ENCODE results near the gene EFEMP2. TPM values are rescaled to one million over a fixed set of nuclear protein-coding genes. Genes with fewer than 3 reads are reported as not detected.
A peak's percentile ranks its signal among the peaks of the same experiment; 100 is the strongest.

The EFEMP2 gene
- total and polyA plus RNA-seq, 10 of the 15 experiments (the other 5 are each of a cell fraction or from before 2014, with no cell fraction given): 0.24 to 13.2 (median 1.3) TPM; not detected in 1

GRCh38 chr11:65894034-65894591, 21.5 kb upstream of the EFEMP2 start (continued):
- peak; percentile 79 for TF ChIP-seq ZBTB40 (IDR thresholded peaks at IDR 0.05; ENCODE audit: borderline replicate concordance)
- no peak for TF ChIP-seq E2F8 (IDR thresholded peaks at IDR 0.05; ENCODE audit: low read depth, partially characterized antibody)
- no peak for TF ChIP-seq TCF7 (IDR thresholded peaks at IDR 0.05; ENCODE audit: borderline replicate concordance)
- TF ChIP-seq NFYB (IDR thresholded peaks at IDR 0.05; ENCODE audit: insufficient read depth, low read depth, low read length): 0 out of 2 replicates have a peak, but pooled peaks have one; percentile 31
- peak; percentile 66 for TF ChIP-seq IKZF1 (conservative IDR thresholded peaks at IDR 0.05)
- TF ChIP-seq IKZF2 (IDR thresholded peaks at IDR 0.05): no peak; a peak in 1 of 4 replicates
- peak; percentile 60; the same call in 1 of the 2 replicates for TF ChIP-seq SPI1 (IDR thresholded peaks at IDR 0.05; ENCODE audit: borderline replicate concordance, insufficient read depth, low read depth, low read length)

Measured in GM12878 (cell line).